Measurements from ENCODE around the gene AOPEP. TPM values are rescaled to one million over a fixed set of nuclear protein-coding genes. Genes with fewer than 3 reads are reported as not detected.

AOPEP gene
- total RNA-seq, 2 experiments from 2014 or later, result 13.5 to 17.0 TPM

- H3K36me3 Mint-ChIP-seq (ENCODE audit: low read depth), result no peaks in the 10 kb centered on the region
- no peaks in the 10 kb centered on the region for H3K4me1 Mint-ChIP-seq
- no peaks in the 10 kb centered on the region for H3K27me3 Mint-ChIP-seq
- ChIA-PET CTCF (interaction anchor here (0.9 to 1.5 kb wide), 3 partner anchors 65 to 279 kb away, joined by 3 to 4 read pairs (median 3); no protein-coding TSS in a partner anchor), POLR2A (no interaction called here)
- no peak overlapping the region for H3K27ac Mint-ChIP-seq
- no peaks in the 10 kb centered on the region for H3K9me3 Mint-ChIP-seq
- no peak overlapping the region for H3K4me3 Mint-ChIP-seq
- DNase-seq, result no peak
These were observed 335.6 kb downstream of the AOPEP start for GRCh38 chr9:95061916-95062595.

- no peaks in the 10 kb centered on the region for H3K9me3 Mint-ChIP-seq
- no peak overlapping the region for H3K4me3 Mint-ChIP-seq
- no peaks in the 10 kb centered on the region for H3K36me3 Mint-ChIP-seq (ENCODE audit: low read depth)
- CTCF ChIA-PET, result interaction anchor here (1.5 kb wide), 1 partner anchor 106 kb away, joined by 3 read pairs; no protein-coding TSS in a partner anchor
- POLR2A ChIA-PET, result no interaction called here
- DNase-seq, result no peak
- no peaks in the 10 kb centered on the region for H3K27me3 Mint-ChIP-seq
- no peaks in the 10 kb centered on the region for H3K4me1 Mint-ChIP-seq
- H3K27ac Mint-ChIP-seq, result no peak overlapping the region
These were observed 336.1 kb downstream of the AOPEP start for GRCh38 chr9:95062596-95063065.

- Mint-ChIP-seq H3K36me3 (ENCODE audit: low read depth) (no peaks in the 10 kb centered on the region), H3K4me3 (no peak overlapping the region), H3K27ac (no peak overlapping the region), H3K9me3 (no peaks in the 10 kb centered on the region), H3K27me3 (no peaks in the 10 kb centered on the region), H3K4me1 (no peaks in the 10 kb centered on the region)
- ChIA-PET POLR2A (no interaction called here), CTCF (no interaction called here)
- DNase-seq, result no peak
These were observed 336.8 kb downstream of the AOPEP start for GRCh38 chr9:95063300-95063699.

- Mint-ChIP-seq H3K27me3 (no peaks in the 10 kb centered on the region), H3K36me3 (ENCODE audit: low read depth) (no peaks in the 10 kb centered on the region), H3K9me3 (no peaks in the 10 kb centered on the region), H3K4me3 (no peak overlapping the region), H3K27ac (no peak overlapping the region), H3K4me1 (no peaks in the 10 kb centered on the region)
- CTCF ChIA-PET, result no interaction called here
- DNase-seq, result no peak
- POLR2A ChIA-PET, result no interaction called here
These were observed 338.7 kb downstream of the AOPEP start for GRCh38 chr9:95065224-95065623.

- CTCF ChIA-PET, result interaction anchor here (0.6 kb wide), 1 partner anchor 64 kb away, joined by 3 read pairs; no protein-coding TSS in a partner anchor
- no peaks in the 10 kb centered on the region for H3K36me3 Mint-ChIP-seq (ENCODE audit: low read depth)
- H3K4me3 Mint-ChIP-seq, result no peak overlapping the region
- H3K27ac Mint-ChIP-seq, result no peak overlapping the region
- no peaks in the 10 kb centered on the region for H3K27me3 Mint-ChIP-seq
- no peaks in the 10 kb centered on the region for H3K9me3 Mint-ChIP-seq
- POLR2A ChIA-PET, result no interaction called here
- DNase-seq, result no peak
- no peaks in the 10 kb centered on the region for H3K4me1 Mint-ChIP-seq
These were observed 340.6 kb downstream of the AOPEP start for GRCh38 chr9:95067057-95067456.

- Mint-ChIP-seq H3K4me1 (no peaks in the 10 kb centered on the region), H3K27ac (no peak overlapping the region), H3K27me3 (no peaks in the 10 kb centered on the region), H3K36me3 (ENCODE audit: low read depth) (no peaks in the 10 kb centered on the region), H3K9me3 (no peaks in the 10 kb centered on the region), H3K4me3 (no peak overlapping the region)
- ChIA-PET CTCF (no interaction called here), POLR2A (no interaction called here)
- no peak for DNase-seq
These were observed 341.4 kb downstream of the AOPEP start for GRCh38 chr9:95067897-95068296.

GRCh38 chr9:95070549-95071021, 344.1 kb downstream of the AOPEP start:
- Mint-ChIP-seq H3K36me3 (ENCODE audit: low read depth) (no peaks in the 10 kb centered on the region), H3K27ac (no peak overlapping the region), H3K4me3 (no peak overlapping the region), H3K9me3 (no peaks in the 10 kb centered on the region), H3K4me1 (no peaks in the 10 kb centered on the region), H3K27me3 (no peaks in the 10 kb centered on the region)
- DNase-seq, result no peak
- POLR2A ChIA-PET, result no interaction called here
- CTCF ChIA-PET, result no interaction called here

- CTCF ChIA-PET, result no interaction called here
- Mint-ChIP-seq H3K27ac (no peak overlapping the region), H3K4me1 (no peaks in the 10 kb centered on the region)
These were observed 345.0 kb downstream of the AOPEP start for GRCh38 chr9:95071450-95071849.

GRCh38 chr9:95071925-95072324, 345.4 kb downstream of the AOPEP start:
- no peak for DNase-seq
- ChIA-PET CTCF (no interaction called here), POLR2A (no interaction called here)
- Mint-ChIP-seq H3K27ac (no peak overlapping the region), H3K27me3 (no peaks in the 10 kb centered on the region), H3K9me3 (no peaks in the 10 kb centered on the region), H3K36me3 (ENCODE audit: low read depth) (no peaks in the 10 kb centered on the region), H3K4me3 (no peak overlapping the region), H3K4me1 (no peaks in the 10 kb centered on the region)

More at GRCh38 chr9:95071450-95071849, 345.0 kb downstream of the AOPEP start:
- no peaks in the 10 kb centered on the region for H3K9me3 Mint-ChIP-seq
- no peaks in the 10 kb centered on the region for H3K27me3 Mint-ChIP-seq
- no peaks in the 10 kb centered on the region for H3K36me3 Mint-ChIP-seq (ENCODE audit: low read depth)
- DNase-seq, result no peak
- no peak overlapping the region for H3K4me3 Mint-ChIP-seq
- POLR2A ChIA-PET, result no interaction called here

- Mint-ChIP-seq H3K9me3 (no peaks in the 10 kb centered on the region), H3K36me3 (ENCODE audit: low read depth) (no peaks in the 10 kb centered on the region), H3K27me3 (no peaks in the 10 kb centered on the region), H3K4me3 (no peak overlapping the region), H3K27ac (no peak overlapping the region), H3K4me1 (no peaks in the 10 kb centered on the region)
- POLR2A ChIA-PET, result no interaction called here
- CTCF ChIA-PET, result interaction anchor here (0.8 to 1.4 kb wide), 2 partner anchors 393 to 404 kb away, joined by 3 to 4 read pairs; no protein-coding TSS in a partner anchor
- DNase-seq, result no peak
These were observed 346.6 kb downstream of the AOPEP start for GRCh38 chr9:95073042-95073607.

- H3K4me1 Mint-ChIP-seq, result no peaks in the 10 kb centered on the region
- H3K36me3 Mint-ChIP-seq (ENCODE audit: low read depth), result no peaks in the 10 kb centered on the region
- no peak overlapping the region for H3K27ac Mint-ChIP-seq
- ChIA-PET CTCF (no interaction called here), POLR2A (no interaction called here)
- no peak for DNase-seq
- no peaks in the 10 kb centered on the region for H3K27me3 Mint-ChIP-seq
- H3K9me3 Mint-ChIP-seq, result no peaks in the 10 kb centered on the region
- no peak overlapping the region for H3K4me3 Mint-ChIP-seq
These were observed 347.4 kb downstream of the AOPEP start for GRCh38 chr9:95073918-95074317.

- Mint-ChIP-seq H3K36me3 (ENCODE audit: low read depth) (no peaks in the 10 kb centered on the region), H3K9me3 (no peaks in the 10 kb centered on the region), H3K27me3 (no peaks in the 10 kb centered on the region), H3K4me1 (no peaks in the 10 kb centered on the region), H3K27ac (no peak overlapping the region), H3K4me3 (no peak overlapping the region)
- ChIA-PET POLR2A (no interaction called here), CTCF (no interaction called here)
- no peak for DNase-seq
These were observed 348.1 kb downstream of the AOPEP start for GRCh38 chr9:95074632-95075031.

GRCh38 chr9:95075700-95076099, 349.2 kb downstream of the AOPEP start:
- POLR2A ChIA-PET, result no interaction called here
- no peaks in the 10 kb centered on the region for H3K4me1 Mint-ChIP-seq
- no peaks in the 10 kb centered on the region for H3K27me3 Mint-ChIP-seq
- CTCF ChIA-PET, result no interaction called here
- H3K9me3 Mint-ChIP-seq, result no peaks in the 10 kb centered on the region
- H3K36me3 Mint-ChIP-seq (ENCODE audit: low read depth), result no peaks in the 10 kb centered on the region
- H3K27ac Mint-ChIP-seq, result no peak overlapping the region
- no peak overlapping the region for H3K4me3 Mint-ChIP-seq
- DNase-seq, result no peak

- Mint-ChIP-seq H3K36me3 (ENCODE audit: low read depth) (no peaks in the 10 kb centered on the region), H3K27me3 (no peaks in the 10 kb centered on the region), H3K4me1 (no peaks in the 10 kb centered on the region), H3K9me3 (no peaks in the 10 kb centered on the region), H3K27ac (no peak overlapping the region), H3K4me3 (no peak overlapping the region)
- DNase-seq, result no peak
- CTCF ChIA-PET, result no interaction called here
- POLR2A ChIA-PET, result no interaction called here
These were observed 350.2 kb downstream of the AOPEP start for GRCh38 chr9:95076696-95077052.

All from activated CD4-positive, alpha-beta memory T cell treated with anti-CD3 and anti-CD28 coated beads, Interleukin-2, amount 10 ng/mL, durations not matched to agents 7 days and 5 days (primary cell).